ENCODE measurements around the gene TFAP2A.

TFAP2A gene

GRCh38 chr6:10386220-10386619 is 28.7 kb downstream of the TFAP2A start:
- H3K4me3 ChIP-seq (ENCODE audit: control insufficient read depth, low read depth, low read length) = no peak overlapping the region
- no peak for TF ChIP-seq CTCF (conservative IDR thresholded peaks at IDR 0.05; ENCODE audit: control insufficient read depth, insufficient read depth, low read depth, low read length)
- DNase-seq (ENCODE audit: low read depth) = no peak

GRCh38 chr6:10385524-10386132 is 29.2 kb downstream of the TFAP2A start:
- DNase-seq (ENCODE audit: low read depth) = no peak
- no peak overlapping the region for H3K4me3 ChIP-seq (ENCODE audit: control insufficient read depth, low read depth, low read length)
- no peak for TF ChIP-seq CTCF (conservative IDR thresholded peaks at IDR 0.05; ENCODE audit: control insufficient read depth, insufficient read depth, low read depth, low read length)

GRCh38 chr6:10384610-10385523 is 30.0 kb downstream of the TFAP2A start:
- H3K4me3 ChIP-seq (ENCODE audit: control insufficient read depth, low read depth, low read length) = no peak overlapping the region
- DNase-seq (ENCODE audit: low read depth) = no peak
- TF ChIP-seq CTCF (conservative IDR thresholded peaks at IDR 0.05; ENCODE audit: control insufficient read depth, insufficient read depth, low read depth, low read length) = no peak

GRCh38 chr6:10384091-10384609 is 30.7 kb downstream of the TFAP2A start:
- H3K4me3 ChIP-seq (ENCODE audit: control insufficient read depth, low read depth, low read length) = no peak overlapping the region
- DNase-seq (ENCODE audit: low read depth) = no peak
- no peak for TF ChIP-seq CTCF (conservative IDR thresholded peaks at IDR 0.05; ENCODE audit: control insufficient read depth, insufficient read depth, low read depth, low read length)

- no peak overlapping the region for H3K4me3 ChIP-seq (ENCODE audit: control insufficient read depth, low read depth, low read length)
- DNase-seq (ENCODE audit: low read depth) = no peak
- no peak for TF ChIP-seq CTCF (conservative IDR thresholded peaks at IDR 0.05; ENCODE audit: control insufficient read depth, insufficient read depth, low read depth, low read length)
These were observed 31.4 kb downstream of the TFAP2A start for GRCh38 chr6:10383331-10384090.

GRCh38 chr6:10382728-10383330 is 32.0 kb downstream of the TFAP2A start:
- no peak for TF ChIP-seq CTCF (conservative IDR thresholded peaks at IDR 0.05; ENCODE audit: control insufficient read depth, insufficient read depth, low read depth, low read length)
- H3K4me3 ChIP-seq (ENCODE audit: control insufficient read depth, low read depth, low read length) = no peak overlapping the region

More at GRCh38 chr6:10382728-10383330, 32.0 kb downstream of the TFAP2A start:
- DNase-seq (ENCODE audit: low read depth) = no peak
